KG1 (cell line): ENCODE results near the gene NTSR2.
"Not testable (repeated sequence)": the region's sequence is repeated elsewhere in the genome, so short reads cannot be mapped to it uniquely, and the experiment has no call there.

ENCODE experiments used
- DNase-seq: peaks from one replicate; lab custom pipeline; 2025; lab: John Stamatoyannopoulos, UW

NTSR2 gene

GRCh38 chr2:11679486-11680181 lies 9.6 kb upstream of the NTSR2 start:
- DNase-seq: no peak

GRCh38 chr2:11679016-11679415 lies 9.0 kb upstream of the NTSR2 start:
- no peak for DNase-seq

GRCh38 chr2:11678306-11678960 lies 8.4 kb upstream of the NTSR2 start:
- no peak for DNase-seq

GRCh38 chr2:11677136-11678055 lies 7.4 kb upstream of the NTSR2 start:
- DNase-seq: no peak

- no peak for DNase-seq
These were observed 6.6 kb upstream of the NTSR2 start for GRCh38 chr2:11676640-11677039.

- DNase-seq: no peak
These were observed 5.6 kb upstream of the NTSR2 start for GRCh38 chr2:11675423-11676112.

- no peak for DNase-seq
These were observed 5.0 kb upstream of the NTSR2 start for GRCh38 chr2:11674983-11675382.

- no peak for DNase-seq
These were observed 2.4 kb upstream of the NTSR2 start for GRCh38 chr2:11672407-11672806.

GRCh38 chr2:11667866-11668637 lies 1.9 kb downstream of the NTSR2 start:
- no peak for DNase-seq

- no peak for DNase-seq
These were observed 2.8 kb downstream of the NTSR2 start for GRCh38 chr2:11667194-11667593.

GRCh38 chr2:11665510-11666362 lies 4.3 kb downstream of the NTSR2 start:
- no peak for DNase-seq

GRCh38 chr2:11665028-11665427 lies 5.0 kb downstream of the NTSR2 start:
- no peak for DNase-seq

GRCh38 chr2:11663427-11663826 lies 6.6 kb downstream of the NTSR2 start:
- no peak for DNase-seq

GRCh38 chr2:11662882-11663281 lies 7.1 kb downstream of the NTSR2 start:
- no peak for DNase-seq

GRCh38 chr2:11661891-11662435 lies 8.0 kb downstream of the NTSR2 start:
- DNase-seq: no peak

- not testable (repeated sequence) for DNase-seq
These were observed 9.6 kb downstream of the NTSR2 start for GRCh38 chr2:11660396-11660795.

- DNase-seq: no peak
These were observed 10.1 kb downstream of the NTSR2 start for GRCh38 chr2:11659851-11660250.

GRCh38 chr2:11659115-11659475 lies 10.9 kb downstream of the NTSR2 start:
- DNase-seq: no peak

- DNase-seq: no peak
These were observed 11.5 kb downstream of the NTSR2 start for GRCh38 chr2:11658208-11659114.
